Measurements from ENCODE around the gene GRIP2.

Gene GRIP2

GRCh38 chr3:14465425-14465824 lies 74.7 kb downstream of the GRIP2 start:
- DNase-seq (ENCODE audit: low spot score): no peak

- no peak for DNase-seq (ENCODE audit: low spot score)
These were observed 75.6 kb downstream of the GRIP2 start for GRCh38 chr3:14464521-14464920.

GRCh38 chr3:14464141-14464465 lies 76.0 kb downstream of the GRIP2 start:
- no peak for DNase-seq (ENCODE audit: low spot score)

GRCh38 chr3:14463330-14464140 lies 76.6 kb downstream of the GRIP2 start:
- DNase-seq (ENCODE audit: low spot score): no peak

GRCh38 chr3:14462738-14463137 lies 77.4 kb downstream of the GRIP2 start:
- DNase-seq (ENCODE audit: low spot score): no peak

- peak; percentile 83 for DNase-seq (ENCODE audit: low spot score)
These were observed 78.3 kb downstream of the GRIP2 start for GRCh38 chr3:14461748-14462324.

- no peak for DNase-seq (ENCODE audit: low spot score)
These were observed 79.0 kb downstream of the GRIP2 start for GRCh38 chr3:14461006-14461747.

- no peak for DNase-seq (ENCODE audit: low spot score)
These were observed 79.7 kb downstream of the GRIP2 start for GRCh38 chr3:14460342-14461005.

- DNase-seq (ENCODE audit: low spot score): no peak
These were observed 80.4 kb downstream of the GRIP2 start for GRCh38 chr3:14459787-14460186.

GRCh38 chr3:14459384-14459783 lies 80.8 kb downstream of the GRIP2 start:
- no peak for DNase-seq (ENCODE audit: low spot score)

GRCh38 chr3:14458434-14459275 lies 81.5 kb downstream of the GRIP2 start:
- DNase-seq (ENCODE audit: low spot score): peak; percentile 64

GRCh38 chr3:14457999-14458398 lies 82.1 kb downstream of the GRIP2 start:
- no peak for DNase-seq (ENCODE audit: low spot score)

GRCh38 chr3:14457481-14457880 lies 82.7 kb downstream of the GRIP2 start:
- DNase-seq (ENCODE audit: low spot score): no peak

GRCh38 chr3:14456794-14457193 lies 83.3 kb downstream of the GRIP2 start:
- DNase-seq (ENCODE audit: low spot score): no peak

GRCh38 chr3:14455571-14456317 lies 84.4 kb downstream of the GRIP2 start:
- no peak for DNase-seq (ENCODE audit: low spot score)

- DNase-seq (ENCODE audit: low spot score): no peak
These were observed 85.4 kb downstream of the GRIP2 start for GRCh38 chr3:14454639-14455310.

- DNase-seq (ENCODE audit: low spot score): no peak
These were observed 86.1 kb downstream of the GRIP2 start for GRCh38 chr3:14453876-14454638.

- DNase-seq (ENCODE audit: low spot score): no peak
These were observed 87.1 kb downstream of the GRIP2 start for GRCh38 chr3:14452740-14453710.
